GM11168 (cell line): ENCODE measurements around the gene IL25.

Source experiments
- in situ Hi-C: fragments of 300-500 bp; cut with MboI; formaldehyde crosslinking; loops from one replicate; pipeline ENCODE4 v1.12.0; 2022; ENCODE audit warnings: low sequenced_read_pairs; ENCODE audit not compliant: unreplicated experiment

Gene IL25

GRCh38 chr14:23370221-23370620, 2.4 kb upstream of the IL25 start:
- in situ Hi-C loops: no loop called here

DNA sequence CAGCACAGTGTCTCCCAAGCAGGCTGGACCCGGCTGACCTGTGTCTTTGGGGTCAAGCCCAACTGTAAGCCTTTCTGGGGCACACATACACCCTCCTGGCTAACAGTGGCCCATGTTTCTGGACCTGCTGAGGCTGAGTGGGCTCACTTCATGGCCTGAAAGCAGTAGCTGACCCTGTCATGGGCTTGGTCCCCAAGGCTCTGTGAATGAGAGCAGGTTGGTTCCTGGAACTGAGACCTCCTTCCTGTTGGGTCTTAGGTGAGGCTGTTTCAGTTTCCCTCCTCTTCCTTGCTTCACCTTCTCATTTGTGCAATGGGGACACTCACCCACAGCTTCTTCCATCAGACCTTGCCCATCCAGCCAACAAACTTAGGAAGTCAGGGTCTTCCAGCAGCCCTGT, 744 bp upstream of the IL25 start:
- in situ Hi-C loops: no loop called here

- in situ Hi-C loops: no loop called here
Measured at GRCh38 chr14:23373041-23373440, 432 bp downstream of the IL25 start.

- in situ Hi-C loops: no loop called here
Measured at GRCh38 chr14:23375527-23376251, 3.1 kb downstream of the IL25 start.

DNA sequence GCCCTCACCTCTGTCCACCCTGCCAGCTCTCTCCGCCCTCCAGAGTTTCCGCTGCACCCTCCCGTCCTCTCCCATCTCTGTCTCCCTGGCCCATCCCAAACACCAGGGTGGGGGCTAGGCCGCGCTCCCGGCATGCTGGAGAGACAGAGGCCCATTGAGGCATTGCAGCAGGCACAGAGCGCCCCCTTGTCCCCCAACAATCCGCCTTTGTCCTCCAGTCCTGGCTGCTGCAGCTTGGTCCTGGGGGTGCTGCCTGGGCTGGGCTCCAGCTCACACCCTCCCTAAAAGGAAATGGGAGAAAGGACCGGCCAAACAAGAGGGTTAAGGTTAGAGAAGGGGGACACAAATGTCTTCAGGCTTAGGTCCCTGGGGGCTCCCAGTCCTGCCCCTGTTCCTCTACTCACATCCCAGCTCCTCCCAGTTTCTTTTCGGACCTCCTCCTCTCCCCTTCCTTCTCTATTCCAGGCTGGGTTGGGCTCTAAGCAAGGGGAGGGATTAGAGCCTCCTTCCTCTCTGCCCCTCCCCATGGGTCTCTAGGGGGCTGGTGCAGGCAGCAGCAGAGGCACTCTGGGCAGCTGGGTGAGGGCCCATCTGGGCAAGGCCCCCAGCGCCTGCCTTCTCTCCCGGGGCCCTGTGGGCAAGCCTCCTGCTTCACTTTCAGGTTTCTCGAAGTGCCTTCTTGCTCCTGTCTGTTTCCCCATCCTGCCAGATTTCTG, 4.0 kb downstream of the IL25 start, which contains the start of gene CMTM5:
Gene CMTM5 (plus strand): TSS at position 565 of the 716 bp plus-strand sequence. CDS start 206 bp downstream, outside the sequence.
- in situ Hi-C loops: no loop called here

DNA sequence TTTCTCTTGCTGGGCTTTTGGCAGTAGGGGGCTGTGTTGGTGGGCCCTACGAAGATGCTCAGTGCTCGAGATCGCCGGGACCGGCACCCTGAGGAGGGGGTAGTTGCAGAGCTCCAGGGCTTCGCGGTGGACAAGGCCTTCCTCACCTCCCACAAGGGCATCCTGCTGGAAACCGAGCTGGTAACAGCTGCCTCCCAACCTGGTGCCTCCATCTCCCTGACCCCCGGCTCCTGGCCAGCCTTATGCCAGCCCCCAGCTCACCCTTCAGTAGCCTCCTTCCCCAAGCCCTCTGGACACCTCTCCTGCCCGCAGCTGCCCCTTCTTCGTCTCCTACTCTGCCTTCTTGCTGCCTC, 4.6 kb downstream of the IL25 start:
- in situ Hi-C loops: no loop called here

GRCh38 chr14:23377573-23378563, 5.3 kb downstream of the IL25 start:
- in situ Hi-C loops: no loop called here

DNA sequence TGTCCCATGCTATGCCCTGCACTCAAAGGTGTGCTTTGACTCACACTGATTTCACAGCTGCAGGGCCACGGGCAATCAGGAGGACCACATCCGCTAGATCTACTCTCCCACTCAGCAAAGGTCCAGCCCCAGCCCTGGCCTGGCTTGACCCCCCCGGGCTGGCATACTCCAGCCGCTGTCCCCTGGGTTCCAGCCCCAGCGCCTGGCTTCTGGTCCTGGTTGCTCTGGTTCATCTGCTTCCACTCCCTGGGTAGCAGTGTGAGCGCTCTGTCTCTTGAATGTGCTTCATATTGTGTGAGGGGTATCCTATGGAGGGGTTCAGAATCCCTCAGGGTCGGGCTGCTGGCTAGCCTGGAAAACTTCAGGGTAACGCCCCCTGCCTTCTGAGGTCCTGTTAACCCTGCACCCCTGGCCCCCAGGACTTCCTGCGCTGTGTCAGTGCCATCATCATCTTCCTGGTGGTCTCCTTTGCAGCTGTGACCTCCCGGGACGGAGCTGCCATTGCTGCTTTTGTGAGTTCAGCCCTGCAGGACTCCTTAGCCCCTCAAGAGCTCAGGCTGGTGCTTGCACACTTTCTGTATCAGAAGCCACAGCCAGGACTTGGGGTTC, 6.1 kb downstream of the IL25 start:
- in situ Hi-C loops: no loop called here

- in situ Hi-C loops: no loop called here
Measured at GRCh38 chr14:23379366-23380196, 7.0 kb downstream of the IL25 start.

DNA sequence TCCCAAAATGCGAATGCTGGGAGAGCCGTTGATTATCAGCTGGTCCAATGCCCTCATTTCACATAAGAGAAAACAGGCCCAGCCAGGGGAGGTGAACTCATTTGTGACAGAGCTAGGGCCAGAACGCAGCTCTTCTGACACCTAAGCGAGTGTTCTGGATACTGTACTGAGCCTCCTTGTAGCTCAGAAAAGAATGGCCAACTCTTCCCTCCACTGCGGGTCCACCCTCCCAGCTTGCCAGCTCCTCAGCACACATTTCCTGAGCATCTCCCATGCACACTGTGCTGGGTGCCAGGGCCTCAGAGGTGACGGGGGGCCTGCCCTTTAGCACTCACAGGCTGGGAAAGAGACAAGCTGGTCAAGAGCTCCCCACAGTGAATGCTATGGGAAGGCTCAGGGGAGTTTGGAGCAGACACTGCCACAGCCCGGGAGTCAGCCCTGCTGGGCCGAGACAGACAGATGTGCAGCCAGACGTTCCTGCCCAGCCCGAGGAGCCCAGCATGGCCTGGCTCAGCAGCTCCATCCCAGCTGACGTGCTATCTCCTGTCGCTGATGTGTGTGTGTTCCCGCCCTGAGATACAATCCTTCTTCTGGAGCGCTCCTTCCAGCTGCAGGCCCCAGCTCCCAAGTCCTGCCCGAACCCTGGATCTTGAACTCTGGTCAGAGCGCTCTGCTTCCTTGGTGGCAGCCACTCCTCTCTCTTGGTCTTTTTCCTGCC, 7.7 kb downstream of the IL25 start:
- in situ Hi-C loops: no loop called here

DNA sequence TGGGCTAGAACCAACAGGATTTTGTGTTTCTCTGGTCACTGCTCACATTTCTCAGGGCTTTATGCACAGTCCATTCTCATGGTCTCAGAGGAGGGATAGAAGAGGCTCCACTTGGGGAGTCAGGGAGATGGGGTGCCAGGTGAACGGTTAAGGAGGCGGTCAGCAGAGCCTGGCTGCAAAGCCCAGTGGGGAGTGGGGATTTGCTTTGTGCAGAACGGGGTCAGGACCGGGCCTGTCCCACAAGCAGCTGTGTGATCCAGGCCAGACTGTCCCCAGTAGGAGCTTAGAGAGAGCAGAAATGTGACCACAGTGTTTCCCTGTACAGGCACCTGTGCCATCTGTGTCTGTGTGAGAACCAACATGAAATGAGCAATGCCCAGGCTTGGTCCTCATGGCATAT, 8.4 kb downstream of the IL25 start:
- in situ Hi-C loops: no loop called here

DNA sequence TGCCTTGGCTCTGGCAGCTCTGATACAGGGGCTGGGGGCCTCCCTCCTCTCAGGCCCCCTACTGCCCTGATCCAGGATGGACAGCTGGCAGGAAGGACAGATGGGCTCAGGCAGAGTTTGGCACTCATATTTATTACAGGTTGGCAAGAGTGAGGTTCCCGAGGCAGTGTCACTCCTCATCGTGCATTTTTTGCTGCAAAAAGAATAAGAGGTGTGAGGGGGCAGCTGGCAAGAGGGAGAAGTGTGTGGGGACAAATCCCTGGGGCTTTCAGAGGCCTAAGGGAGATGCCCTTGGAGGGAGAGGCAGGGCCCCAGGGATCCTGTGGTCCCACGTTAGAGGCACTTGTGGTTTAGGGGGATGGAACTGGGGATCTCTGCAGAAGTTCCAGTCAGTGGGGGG, 9.3 kb downstream of the IL25 start:
- in situ Hi-C loops: no loop called here

DNA sequence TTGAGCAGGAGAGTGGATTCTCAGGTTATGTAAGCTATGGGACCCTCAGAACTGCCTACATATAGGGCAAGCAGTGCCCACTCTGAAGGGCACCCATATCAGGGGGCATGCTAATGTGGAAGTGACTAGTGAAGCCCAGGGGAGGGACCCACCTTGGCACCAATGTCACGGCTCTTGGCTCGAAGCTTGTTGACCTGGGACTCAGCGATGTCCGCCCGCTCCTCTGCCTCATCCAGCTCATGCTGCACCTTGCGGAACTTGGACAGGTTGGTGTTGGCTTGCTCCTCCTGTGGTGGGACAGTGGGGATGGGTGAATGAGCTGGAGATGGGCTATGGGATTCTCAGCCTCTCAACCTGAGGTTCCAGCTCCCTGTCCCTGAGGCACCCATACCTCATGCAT, 9.7 kb downstream of the IL25 start:
- in situ Hi-C loops: no loop called here

GRCh38 chr14:23382731-23383440, 10.3 kb downstream of the IL25 start:
- in situ Hi-C loops: no loop called here

DNA sequence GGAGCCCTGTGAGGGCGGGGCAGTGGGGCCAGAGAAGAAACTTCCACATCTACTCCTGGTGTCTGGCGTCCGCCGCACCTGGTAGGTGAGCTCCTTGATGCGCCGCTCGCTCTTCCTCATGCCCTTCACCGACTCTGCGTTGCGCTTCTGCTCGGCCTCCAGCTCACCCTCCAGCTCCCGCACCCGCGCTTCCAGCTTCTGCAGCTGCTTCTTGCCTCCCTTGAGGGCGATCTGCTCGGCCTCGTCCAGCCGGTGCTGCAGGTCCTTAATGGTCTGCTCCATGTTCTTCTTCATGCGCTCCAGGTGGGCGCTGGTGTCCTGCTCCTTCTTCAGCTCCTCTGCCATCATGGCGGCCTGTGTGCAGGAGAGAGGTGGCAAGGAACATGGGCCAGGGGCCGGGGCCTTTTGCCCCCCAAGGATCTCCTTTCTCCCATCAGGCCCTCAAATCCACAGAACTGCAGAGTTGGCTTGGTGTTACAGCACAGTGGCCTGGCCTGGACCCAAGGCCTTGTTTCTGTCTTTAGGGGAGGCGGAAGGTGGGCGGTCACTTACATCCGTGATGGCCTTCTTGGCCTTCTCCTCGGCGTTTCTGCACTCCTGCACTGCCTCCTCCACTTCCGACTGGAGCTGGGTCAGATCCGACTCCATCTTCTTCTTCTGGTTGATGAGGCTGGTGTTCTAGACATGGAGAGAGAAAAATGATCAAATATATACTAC, 11.9 kb downstream of the IL25 start:
- in situ Hi-C loops: no loop called here

- in situ Hi-C loops: no loop called here
Measured at GRCh38 chr14:23385244-23385641, 12.6 kb downstream of the IL25 start.

GRCh38 chr14:23385642-23386265, 13.1 kb downstream of the IL25 start:
- in situ Hi-C loops: no loop called here
